Effector memory CD8-positive, alpha-beta T cell (primary cell): ENCODE measurements around the gene MAB21L3.

Experiments
- ATAC-seq: fragments of 150-1000 bp; cut with Tn5 transposase; replicated peaks from 2 replicates; pipeline ENCODE4 v1.10.0; 2021; ENCODE audit warnings: mild to moderate bottlenecking, moderate library complexity
- DNase-seq, 3 experiments: peaks; one replicate each; pipeline ENCODE4 v3.0.0; 2021
- H3K27ac Mint-ChIP-seq, 2 donors: one replicate each; pipeline ENCODE4 v1.8.0; 2022; ENCODE audit warnings: mild to moderate bottlenecking in 2 of 2, mixed read lengths in 2 of 2, moderate library complexity in 2 of 2
- H3K27me3 Mint-ChIP-seq, 2 donors: one replicate each; pipeline ENCODE4 v1.8.0; 2022; ENCODE audit warnings: mixed read lengths in 2 of 2
- H3K36me3 Mint-ChIP-seq: one replicate; pipeline ENCODE4 v1.8.0; 2022; ENCODE audit warnings: mild to moderate bottlenecking, moderate library complexity, mixed read lengths; ENCODE audit not compliant: insufficient read depth
- H3K4me1 Mint-ChIP-seq, 2 donors: one replicate each; pipeline ENCODE4 v1.8.0; 2022; ENCODE audit warnings: low read depth in 2 of 2, mixed read lengths in 2 of 2
- H3K4me3 Mint-ChIP-seq, 2 donors: one replicate each; pipeline ENCODE4 v1.8.0; 2022; ENCODE audit warnings: mild to moderate bottlenecking in 2 of 2, mixed read lengths in 2 of 2, moderate library complexity in 2 of 2
- H3K9me3 Mint-ChIP-seq, 2 donors: one replicate each; pipeline ENCODE4 v1.8.0; 2022; ENCODE audit warnings: mixed read lengths in 2 of 2

MAB21L3 gene

DNA sequence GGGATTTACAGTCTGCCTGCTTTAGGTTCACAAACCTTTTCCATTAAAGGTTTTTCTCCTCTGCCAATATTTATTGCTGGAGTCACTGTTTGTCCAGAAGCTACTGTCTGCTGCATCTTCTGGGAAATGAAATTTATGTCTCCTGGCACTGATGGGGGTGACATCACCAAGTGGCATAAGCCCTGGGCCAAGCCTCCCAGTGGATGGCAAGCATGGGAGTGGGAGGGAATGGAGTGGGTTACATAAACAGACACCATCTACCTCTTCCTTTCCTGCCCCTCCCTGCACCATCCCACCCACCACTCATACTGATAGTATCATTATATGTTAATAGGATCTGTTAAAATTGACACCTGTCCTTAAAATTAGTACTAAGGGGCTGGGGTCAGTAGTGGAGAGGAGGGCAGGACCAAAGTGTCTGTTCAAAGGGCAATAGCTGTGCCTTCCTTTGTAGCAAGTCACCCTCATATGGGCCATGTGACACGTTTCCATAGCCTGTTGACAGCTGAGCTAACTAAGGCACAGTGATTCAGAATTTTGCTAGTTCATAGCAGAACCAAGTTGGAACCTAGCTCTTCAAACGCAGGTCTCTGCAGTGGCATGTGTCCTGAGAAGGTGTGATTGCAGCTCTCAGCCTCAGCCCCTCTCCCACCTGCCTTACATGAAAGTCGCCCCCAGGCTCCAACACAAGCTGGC lies 71.0 kb downstream of the MAB21L3 start:
- Mint-ChIP-seq H3K4me1 (no peaks in the 10 kb centered on the region), H3K27ac (no peak overlapping the region)

More for the DNA sequence above, 71.0 kb downstream of the MAB21L3 start:
- peaks cover 20 to 28% of the 10 kb centered on the region in 2 donors for H3K27me3 Mint-ChIP-seq
- H3K36me3 Mint-ChIP-seq = no peaks in the 10 kb centered on the region
- ATAC-seq (no peak), DNase-seq (no peak)
- no peaks in the 10 kb centered on the region for H3K9me3 Mint-ChIP-seq
- H3K4me3 Mint-ChIP-seq = no peak overlapping the region
